GM10248 (cell line): ENCODE data around the gene B3GNT5.

Experiments used
- CTCF ChIA-PET: fragments of 300-600 bp; sonication (Branson Sonifier 250); formaldehyde crosslinking; extraction: SDS; loops from one replicate; lab custom pipeline; 2021; ENCODE audit warnings: antibody characterized with exemption; lab: Yijun Ruan, JAX
- POLR2A ChIA-PET: fragments of 350-650 bp; sonication (Branson Sonifier 250); formaldehyde crosslinking; extraction: SDS; loops from one replicate; lab custom pipeline; 2020; ENCODE audit warnings: antibody characterized with exemption; lab: Yijun Ruan, JAX
- DNase-seq: peaks from one replicate; pipeline ENCODE4 v3.0.0; 2012; ENCODE audit errors: extremely low spot score
- TF ChIP-seq, protein P1 (sequence below): IDR thresholded peaks from 2 replicates; pipeline ENCODE4 v1.5.1; 2012; ENCODE audit warnings: mild to moderate bottlenecking, low read depth; ENCODE audit errors: extremely low read depth, missing control alignments, control extremely low read depth

The B3GNT5 gene

GRCh38 chr3:183261151-183261724, 8.2 kb downstream of the B3GNT5 start:
- TF ChIP-seq, protein P1, sequence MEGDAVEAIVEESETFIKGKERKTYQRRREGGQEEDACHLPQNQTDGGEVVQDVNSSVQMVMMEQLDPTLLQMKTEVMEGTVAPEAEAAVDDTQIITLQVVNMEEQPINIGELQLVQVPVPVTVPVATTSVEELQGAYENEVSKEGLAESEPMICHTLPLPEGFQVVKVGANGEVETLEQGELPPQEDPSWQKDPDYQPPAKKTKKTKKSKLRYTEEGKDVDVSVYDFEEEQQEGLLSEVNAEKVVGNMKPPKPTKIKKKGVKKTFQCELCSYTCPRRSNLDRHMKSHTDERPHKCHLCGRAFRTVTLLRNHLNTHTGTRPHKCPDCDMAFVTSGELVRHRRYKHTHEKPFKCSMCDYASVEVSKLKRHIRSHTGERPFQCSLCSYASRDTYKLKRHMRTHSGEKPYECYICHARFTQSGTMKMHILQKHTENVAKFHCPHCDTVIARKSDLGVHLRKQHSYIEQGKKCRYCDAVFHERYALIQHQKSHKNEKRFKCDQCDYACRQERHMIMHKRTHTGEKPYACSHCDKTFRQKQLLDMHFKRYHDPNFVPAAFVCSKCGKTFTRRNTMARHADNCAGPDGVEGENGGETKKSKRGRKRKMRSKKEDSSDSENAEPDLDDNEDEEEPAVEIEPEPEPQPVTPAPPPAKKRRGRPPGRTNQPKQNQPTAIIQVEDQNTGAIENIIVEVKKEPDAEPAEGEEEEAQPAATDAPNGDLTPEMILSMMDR: no peak
- CTCF ChIA-PET: interaction anchor here (0.7 to 1.3 kb wide), 3 partner anchors 23 to 77 kb away, joined by 3 to 4 read pairs (median 3); no protein-coding TSS in a partner anchor
- POLR2A ChIA-PET: no interaction called here
- no peak for DNase-seq

DNA sequence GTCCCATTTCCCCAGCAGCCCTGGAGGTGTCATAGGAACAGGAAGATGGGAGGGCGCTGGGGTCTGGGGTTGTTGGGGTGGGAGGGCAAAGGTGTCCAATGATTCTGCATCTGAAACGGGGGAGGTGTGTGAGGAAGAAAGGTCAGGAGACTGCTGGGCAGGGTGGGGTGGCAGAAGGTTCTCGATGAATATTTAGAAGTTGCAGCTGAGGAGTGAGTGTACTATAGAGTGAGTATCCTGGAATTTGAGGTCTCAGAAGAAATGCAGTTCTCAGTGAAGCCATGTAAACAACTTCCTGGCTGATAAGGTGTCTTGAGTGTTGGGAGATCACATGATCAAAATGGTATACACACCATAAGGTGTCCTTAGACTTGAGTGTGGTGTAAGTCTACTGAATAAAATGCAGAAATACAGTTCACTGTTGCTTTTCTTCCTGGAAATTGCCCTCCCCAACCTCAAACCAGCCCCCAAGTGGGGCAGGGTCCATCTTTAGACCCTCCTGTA, 9.9 kb downstream of the B3GNT5 start:
- ChIA-PET POLR2A (no interaction called here), CTCF (no interaction called here)
- no peak for DNase-seq
- TF ChIP-seq, protein P1: no peak

DNA sequence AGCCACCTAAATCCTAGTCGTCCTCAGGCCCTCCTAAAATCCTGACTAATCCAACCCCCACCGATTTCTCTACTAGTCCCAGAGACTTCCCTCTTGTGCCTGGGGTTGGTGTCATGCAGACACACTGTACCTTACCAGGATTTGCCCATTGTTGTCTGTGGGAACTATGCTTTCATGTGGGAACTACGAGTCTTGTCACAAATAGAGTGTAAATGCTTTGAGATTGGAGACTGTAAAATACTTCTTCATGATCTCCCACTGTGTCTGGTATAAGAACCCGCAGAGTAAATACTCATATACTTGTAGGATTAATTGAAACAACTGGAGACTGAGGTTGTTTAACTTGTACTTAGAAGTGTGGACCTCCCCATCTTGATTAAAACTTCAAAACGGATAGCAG, 11.2 kb downstream of the B3GNT5 start:
- ChIA-PET POLR2A (no interaction called here), CTCF (no interaction called here)
- no peak for DNase-seq
- TF ChIP-seq, protein P1: no peak

DNA sequence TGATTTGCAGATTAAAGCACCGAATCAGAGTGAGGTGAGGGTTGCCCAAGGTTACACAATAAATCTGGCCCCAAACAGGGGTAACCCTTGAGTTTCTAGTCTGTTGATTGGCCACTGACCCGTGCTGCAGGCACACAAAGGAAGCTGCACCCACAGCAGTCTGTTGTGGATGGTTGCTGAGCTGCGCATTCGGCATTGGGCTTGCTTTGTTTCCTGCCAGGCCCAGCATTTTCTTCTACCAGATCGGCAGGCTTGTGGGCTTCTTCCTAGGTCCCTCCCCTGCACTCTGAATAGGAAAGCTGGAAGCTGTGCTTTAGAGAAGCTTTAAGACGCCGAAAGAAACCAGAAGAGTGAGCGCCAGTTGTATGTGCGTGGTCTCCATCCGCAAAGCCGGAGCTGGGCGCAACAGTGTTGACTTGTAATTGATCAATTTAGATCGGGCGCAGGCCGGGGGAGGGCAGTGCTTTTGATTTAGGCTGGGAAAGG, 12.1 kb downstream of the B3GNT5 start:
- ChIA-PET POLR2A (no interaction called here), CTCF (interaction anchor here (0.9 kb wide), 1 partner anchor 10 kb away, joined by 3 read pairs; no protein-coding TSS in a partner anchor)
- no peak for DNase-seq
- TF ChIP-seq, protein P1: no peak

GRCh38 chr3:183265834-183266417, 12.9 kb downstream of the B3GNT5 start:
- ChIA-PET CTCF (interaction anchor here (0.9 kb wide), 1 partner anchor 9 kb away, joined by 3 read pairs; no protein-coding TSS in a partner anchor), POLR2A (no interaction called here)
- TF ChIP-seq, protein P1: no peak
- DNase-seq: no peak

GRCh38 chr3:183266454-183266853, 13.4 kb downstream of the B3GNT5 start:
- POLR2A ChIA-PET: no interaction called here
- CTCF ChIA-PET: no interaction called here
- TF ChIP-seq, protein P1: no peak
- no peak for DNase-seq
